Heart left ventricle (tissue), 13 donors: ENCODE data around the gene TEN1.

Experiments
- CTCF ChIP-seq, 12 donors: fragments of 200-600 bp; sonication (generic) in 4 of 12; IDR thresholded peaks; one replicate each; pipeline versions ENCODE4 v1.5.0 to v1.8.0; 2018 to 2022; ENCODE audit warnings: antibody characterized with exemption in 12 of 12, mild to moderate bottlenecking in 5 of 12
- POLR2A ChIP-seq, 2 donors: fragments of 450-650 bp; IDR thresholded peaks; one replicate each; pipeline ENCODE4 v1.6.1; 2017; ENCODE audit warnings: antibody characterized with exemption in 2 of 2, mild to moderate bottlenecking in 2 of 2, moderate library complexity in 2 of 2
- donor health status: ischemic (EF 13 %, LVEDD 7.1; RV severe dilation, severe dysfunction).
- donor health status: DM: no; HTN: yes; CAD: no.
- donor health status: DM: no; HTN: no; CAD: no.
- donor health status: ischemic (EF 25% LVEDD 6.9; RV normal size, moderate dysfunction).
- donor health status: ischemic (EF 25% LVEDD 5.7; RV mildly dilated, moderate dysfunction).
- donor health status: ischemic (EF 35%, LVEDD 5.7; RV mildly dilated, moderate dysfunction).
- donor health status: nonischemic (EF 11% LVEDD 7.7; RV severe dilation, severe dysfunction).
- donor health status: DM: yes; HTN: yes; CAD: no.
- donor health status: PGD.
- donor health status: ischemic (EF 29% LVEDD 5.4; RV normal size, mild dysfunction).
- donor health status: nonischemic (EF 23%, LVEDD 6.1; RV moderate dilation, normal function).

DNA sequence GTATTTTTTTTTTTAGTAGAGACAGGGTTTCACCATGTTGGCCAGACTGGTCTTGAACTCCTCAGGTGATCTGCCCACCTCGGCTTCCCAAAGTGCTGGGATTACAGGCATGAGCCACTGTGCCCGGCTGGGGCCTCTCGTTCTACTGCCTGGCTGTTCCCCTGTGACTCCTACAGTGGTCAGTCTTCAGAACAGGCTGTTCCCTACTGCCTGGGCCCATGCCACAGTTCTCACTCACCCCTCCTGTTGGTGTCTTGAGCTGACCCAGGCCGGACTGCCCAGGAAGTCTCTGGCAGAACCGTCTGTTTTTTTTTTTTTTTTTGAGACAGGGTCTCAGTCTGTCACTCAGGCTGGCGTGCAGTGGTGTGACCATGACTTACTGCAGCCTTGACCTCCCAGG, 24.9 kb downstream of the TEN1 start:
- no peak for TF ChIP-seq CTCF (IDR thresholded peaks at IDR 0.05)
- no peak for TF ChIP-seq POLR2A (IDR thresholded peaks at IDR 0.05)
